GM18520 (cell line): ENCODE measurements around the gene CHI3L2.

ENCODE experiments used
- ATAC-seq: cut with Tn5 transposase; IDR thresholded peaks from one replicate; pipeline ENCODE4 v1.9.1; 2021; ENCODE audit not compliant: unreplicated experiment

The CHI3L2 gene

GRCh38 chr1:111290104-111290503, 62.6 kb downstream of the CHI3L2 start:
- ATAC-seq, result no peak

DNA sequence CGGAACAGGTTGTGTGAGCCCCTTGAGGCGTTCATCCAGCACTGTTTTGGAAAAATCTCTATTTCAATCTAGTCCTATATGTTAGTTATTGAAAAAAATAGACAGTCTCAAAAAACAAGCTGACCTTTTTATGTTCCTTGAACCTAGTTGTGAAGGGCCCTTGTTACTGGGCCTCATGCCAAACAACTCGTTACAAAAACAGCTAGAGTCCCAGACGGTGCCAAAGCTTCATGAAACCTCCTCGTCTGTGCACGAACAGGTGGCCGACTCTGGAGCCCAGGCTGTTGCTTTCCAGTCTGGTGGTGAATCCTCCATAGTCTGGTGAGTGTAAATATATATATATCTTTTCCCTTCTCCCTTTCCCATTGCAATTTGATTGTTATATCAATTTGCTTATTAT, 63.1 kb downstream of the CHI3L2 start, which contains the start of gene CHIA:
Gene CHIA, plus strand, starts transcription at position 222 of the 400 bp plus-strand sequence. CDS start 19,617 bp downstream, outside the sequence.
- no peak for ATAC-seq
